ENCODE data around the gene NCF2.

NCF2 gene

DNA sequence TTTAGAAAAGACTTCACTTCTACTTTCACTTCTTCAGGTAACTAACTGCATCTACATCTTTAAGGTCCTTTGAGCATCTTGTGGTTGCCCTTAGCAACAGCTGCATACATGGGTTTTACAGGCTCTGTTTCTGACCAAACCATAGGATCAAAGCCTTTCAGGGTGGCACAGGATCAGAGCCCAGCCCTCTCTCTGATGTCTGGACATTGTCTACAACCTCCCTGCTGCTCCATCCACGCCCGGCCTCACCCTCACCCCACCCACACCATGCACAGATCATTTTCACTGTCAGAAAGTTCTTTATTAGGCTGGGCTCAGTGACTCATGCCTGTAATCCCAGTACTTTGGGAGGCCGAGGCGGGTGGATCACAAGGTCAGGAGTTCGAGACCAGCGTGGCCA, 5.2 kb downstream of the NCF2 start:
- in situ Hi-C loops (cut with HindIII; ENCODE audit: low sequenced_read_pairs), result no loop called here

DNA sequence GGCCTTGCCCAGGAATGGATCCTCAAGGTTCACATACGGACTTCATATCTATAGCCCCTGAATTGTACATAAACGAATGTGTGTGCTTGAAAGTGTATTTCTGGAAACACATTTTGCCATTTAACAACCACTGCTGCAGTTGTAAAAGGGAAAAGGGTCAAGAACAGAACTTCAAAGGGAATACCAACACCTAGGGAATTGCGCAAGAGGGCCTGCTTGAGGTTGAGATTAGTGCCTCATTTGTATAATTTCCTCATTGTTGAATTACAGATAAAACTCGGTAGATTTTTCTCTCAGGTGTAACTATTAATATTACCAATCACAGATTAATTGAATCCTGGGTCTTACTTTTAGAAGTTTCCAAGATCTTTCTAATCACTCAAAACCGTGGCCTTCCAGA, 6.1 kb downstream of the NCF2 start:
- in situ Hi-C loops (cut with HindIII; ENCODE audit: low sequenced_read_pairs), result no loop called here

DNA sequence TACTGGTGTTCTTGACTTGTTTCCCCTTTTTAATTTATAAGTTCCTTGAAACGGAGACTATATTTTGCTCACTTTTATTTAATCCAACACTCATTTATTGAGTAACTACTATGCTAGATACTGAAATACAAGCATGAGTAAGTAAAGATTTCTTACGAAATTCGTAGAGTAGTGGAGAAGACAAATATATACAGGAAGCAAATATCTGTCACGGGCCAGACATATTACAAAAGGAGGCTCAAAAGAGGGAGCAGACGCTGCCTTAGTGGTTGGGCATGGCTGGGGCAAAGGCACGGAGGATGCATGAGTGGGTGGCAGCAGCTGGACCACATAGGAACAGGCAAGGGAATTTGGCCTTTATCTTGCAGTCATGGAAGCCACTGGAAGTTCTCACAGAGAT, 6.8 kb downstream of the NCF2 start:
- in situ Hi-C loops (cut with HindIII; ENCODE audit: low sequenced_read_pairs), result no loop called here

DNA sequence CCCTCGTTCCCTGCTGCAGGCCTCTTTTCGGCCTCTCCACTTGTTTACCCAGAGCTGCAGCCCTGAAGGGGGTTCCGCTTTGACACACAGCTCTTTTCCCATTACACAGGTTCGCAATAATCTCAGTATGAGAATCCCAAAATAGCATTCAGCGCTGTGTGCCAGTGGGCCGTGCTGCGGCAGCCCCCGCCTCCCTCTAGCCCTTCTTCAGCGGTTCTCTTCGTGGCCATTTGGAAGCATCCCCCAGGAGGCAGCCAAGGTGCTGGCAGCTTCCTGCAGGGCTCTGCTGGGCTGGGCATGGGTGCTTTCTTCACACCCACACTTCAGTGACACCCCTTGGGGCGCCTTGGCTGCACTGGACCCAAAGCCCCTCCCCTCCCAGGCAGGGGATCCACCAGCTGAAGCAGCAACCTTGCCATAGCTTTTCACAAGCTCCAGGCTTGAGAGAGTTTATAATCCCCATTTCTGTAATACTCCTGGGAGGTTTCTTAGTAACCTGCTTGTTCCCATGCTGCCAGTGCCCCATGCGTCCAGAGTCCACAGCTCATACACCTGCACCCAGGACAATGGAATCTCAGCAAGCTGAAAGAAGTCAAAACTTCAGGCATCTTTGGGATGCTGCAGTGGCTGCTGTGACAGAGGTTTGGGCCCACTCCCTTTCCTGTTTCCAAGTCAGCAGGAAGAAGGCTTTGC, 8.1 kb downstream of the NCF2 start:
- in situ Hi-C loops (cut with HindIII; ENCODE audit: low sequenced_read_pairs), result no loop called here

DNA sequence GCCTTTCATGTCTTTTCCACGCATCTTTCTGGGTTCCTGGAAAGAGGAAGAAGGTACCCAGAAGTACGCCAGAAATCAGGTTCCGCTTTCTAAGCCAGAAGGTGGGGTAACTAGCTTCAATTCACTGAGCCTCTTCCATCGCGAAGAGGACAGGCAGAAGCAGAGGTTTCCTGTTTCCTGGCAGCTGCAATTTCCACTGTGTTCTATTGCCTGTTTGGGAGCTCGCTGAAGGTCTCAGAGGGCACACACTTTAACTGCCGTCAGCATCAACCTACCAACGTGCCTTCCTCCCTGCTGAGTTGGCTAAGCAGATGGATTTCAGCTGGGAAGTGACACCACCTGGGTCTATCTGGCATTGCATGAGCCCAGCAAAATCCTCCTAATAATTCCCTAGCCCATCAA, 10.0 kb downstream of the NCF2 start:
- in situ Hi-C loops (cut with HindIII; ENCODE audit: low sequenced_read_pairs), result no loop called here

DNA sequence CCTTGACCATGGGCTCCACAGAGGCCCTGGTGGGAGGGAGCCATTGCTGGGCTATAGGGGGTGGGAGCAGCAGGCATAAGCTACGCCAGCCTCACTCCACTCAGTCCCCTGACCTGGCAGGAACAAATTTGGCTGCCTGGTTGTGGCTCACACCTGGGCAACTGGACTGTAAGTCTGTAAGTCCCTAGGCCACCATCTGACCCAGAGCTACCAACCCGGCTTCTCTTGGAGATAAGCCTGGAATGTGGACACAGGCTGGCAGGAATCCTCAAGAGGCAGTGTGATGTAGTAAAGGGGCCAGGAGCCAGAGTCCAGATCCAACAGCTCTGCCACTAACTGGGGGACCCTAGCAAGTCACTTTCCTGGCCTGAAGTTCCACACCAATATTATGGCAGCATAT, 11.4 kb downstream of the NCF2 start:
- in situ Hi-C loops (cut with HindIII; ENCODE audit: low sequenced_read_pairs), result no loop called here

DNA sequence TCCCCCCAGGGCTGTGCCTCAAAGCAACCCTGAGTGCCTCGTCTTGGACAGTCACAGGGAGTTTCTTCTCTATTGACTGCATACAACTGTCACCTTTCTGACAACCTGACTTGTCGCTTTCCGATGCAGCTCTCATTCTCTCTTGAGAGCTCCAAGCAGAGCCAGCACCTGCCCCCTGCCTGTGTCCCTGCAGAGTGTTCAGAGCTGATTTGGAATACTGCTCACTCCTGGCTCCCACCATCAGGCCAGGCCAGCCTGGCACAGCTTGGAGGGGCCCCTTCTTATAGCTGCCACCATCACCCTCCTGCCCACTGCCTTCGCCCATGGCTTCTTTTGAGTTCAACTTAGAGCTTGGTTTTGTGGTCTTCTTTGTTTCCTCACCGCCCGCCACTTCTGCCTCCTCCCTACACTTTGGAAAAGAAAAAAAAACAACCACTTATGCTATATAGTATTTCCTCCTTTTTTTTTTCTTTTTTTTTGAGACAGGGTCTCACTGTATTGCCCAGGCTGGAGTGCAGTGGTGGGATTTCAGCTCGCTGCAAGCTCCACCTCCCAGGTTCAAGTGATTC, 12.3 kb downstream of the NCF2 start:
- in situ Hi-C loops (cut with HindIII; ENCODE audit: low sequenced_read_pairs), result no loop called here

DNA sequence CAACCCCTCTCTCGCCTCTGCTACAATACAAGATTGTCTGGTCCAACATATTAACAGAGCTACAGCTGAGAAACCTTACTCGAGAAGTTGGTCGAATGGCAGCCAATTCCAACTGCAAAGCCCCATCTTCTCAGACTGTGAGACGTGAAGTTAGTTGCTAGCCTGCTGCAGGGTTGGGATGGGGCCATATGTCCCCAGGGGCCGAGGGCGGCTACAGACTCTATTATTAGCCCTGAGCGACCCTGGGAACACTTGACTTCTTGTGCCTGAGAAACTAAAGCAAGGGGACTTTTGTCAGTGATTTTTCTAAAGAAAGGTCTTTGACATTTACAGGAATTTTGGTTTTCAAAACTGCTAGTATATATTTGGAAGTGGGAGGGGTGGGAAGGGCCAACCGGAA, 13.7 kb downstream of the NCF2 start:
- in situ Hi-C loops (cut with HindIII; ENCODE audit: low sequenced_read_pairs), result no loop called here

DNA sequence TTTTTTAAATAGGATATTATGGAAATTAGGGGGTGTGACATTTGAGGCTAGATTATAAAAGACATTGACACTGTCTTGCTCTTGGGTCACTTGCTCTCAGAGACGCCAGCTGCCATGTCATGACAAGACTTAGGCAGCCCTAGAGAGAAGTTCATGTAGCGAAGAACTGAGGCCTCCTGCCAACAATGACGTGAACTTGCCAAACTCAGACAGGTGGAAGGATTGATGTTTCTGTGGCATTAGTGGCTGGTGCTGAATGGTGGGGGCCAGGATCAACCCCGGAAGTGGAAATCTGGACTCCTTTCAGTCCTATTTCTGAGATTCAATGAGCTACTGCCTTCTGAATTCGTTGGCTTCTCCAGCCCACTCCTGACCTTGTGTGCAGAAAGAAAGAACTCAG, 14.7 kb downstream of the NCF2 start:
- in situ Hi-C loops (cut with HindIII; ENCODE audit: low sequenced_read_pairs), result no loop called here

DNA sequence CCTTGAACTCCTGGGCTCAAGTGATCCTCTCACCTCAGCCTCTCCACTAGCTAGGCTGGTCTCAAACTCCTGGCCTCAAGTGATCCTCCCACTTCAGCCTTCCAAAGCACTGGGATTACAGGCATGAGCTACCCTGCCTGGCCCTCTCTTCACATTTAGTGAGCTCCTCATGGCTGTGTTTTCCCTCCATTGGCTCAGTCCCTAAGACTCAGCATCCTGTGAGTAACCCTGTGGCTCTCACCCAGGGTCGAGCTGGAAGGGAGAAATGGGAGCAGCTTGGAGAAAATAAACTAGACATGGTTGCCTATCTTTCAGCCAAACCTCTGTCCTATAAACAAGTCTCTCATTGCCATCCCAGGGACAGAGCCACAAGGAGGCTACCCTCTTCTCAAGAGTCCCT, 17.5 kb downstream of the NCF2 start:
- in situ Hi-C loops (cut with HindIII; ENCODE audit: low sequenced_read_pairs), result no loop called here

DNA sequence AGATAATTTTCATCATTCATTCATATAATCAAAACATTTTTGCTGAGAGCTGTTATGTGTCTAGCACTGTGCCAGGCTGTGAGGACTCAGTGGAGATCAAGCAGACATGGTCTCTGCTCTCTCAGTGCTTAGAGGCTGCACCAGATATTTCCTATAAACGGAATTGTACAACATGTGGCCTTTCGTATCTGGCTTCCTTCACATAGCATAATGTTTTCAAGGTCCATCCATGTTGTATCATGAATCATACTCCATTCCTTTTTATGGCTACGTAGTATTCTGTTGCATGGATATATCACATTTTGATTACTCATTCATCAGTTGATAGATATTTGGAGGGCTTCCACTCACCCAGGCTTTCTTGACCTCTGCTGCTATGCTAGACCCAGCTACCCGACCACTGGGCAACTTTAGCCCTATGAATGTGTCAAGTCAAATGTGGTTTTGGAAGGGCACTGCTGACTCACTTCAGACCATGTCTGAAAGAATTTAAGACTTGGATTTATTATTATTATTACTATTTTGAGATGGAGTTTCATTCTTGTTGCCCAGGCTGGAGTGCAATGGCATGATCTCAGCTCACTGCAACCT, 18.5 kb downstream of the NCF2 start:
- in situ Hi-C loops (cut with HindIII; ENCODE audit: low sequenced_read_pairs), result no loop called here

DNA sequence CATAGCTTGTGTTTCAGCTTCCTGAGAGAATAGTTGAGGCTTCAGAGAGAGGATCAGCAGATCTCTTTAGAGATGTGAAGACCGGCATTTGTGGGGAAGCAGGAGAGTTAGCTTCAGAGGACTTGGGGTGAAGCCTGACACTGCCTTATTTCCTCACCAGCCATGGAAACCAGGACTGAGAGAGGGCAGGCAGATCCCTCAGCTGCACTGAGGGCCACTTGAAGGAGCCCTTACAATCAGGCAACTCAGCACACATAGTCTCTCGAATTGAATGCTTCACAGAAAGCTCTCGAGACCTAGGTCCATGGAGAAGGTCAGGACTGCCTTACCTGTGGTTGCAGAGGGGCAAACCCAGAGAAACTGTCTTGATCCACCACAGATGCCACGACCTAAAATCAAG, 19.8 kb downstream of the NCF2 start:
- in situ Hi-C loops (cut with HindIII; ENCODE audit: low sequenced_read_pairs), result no loop called here

DNA sequence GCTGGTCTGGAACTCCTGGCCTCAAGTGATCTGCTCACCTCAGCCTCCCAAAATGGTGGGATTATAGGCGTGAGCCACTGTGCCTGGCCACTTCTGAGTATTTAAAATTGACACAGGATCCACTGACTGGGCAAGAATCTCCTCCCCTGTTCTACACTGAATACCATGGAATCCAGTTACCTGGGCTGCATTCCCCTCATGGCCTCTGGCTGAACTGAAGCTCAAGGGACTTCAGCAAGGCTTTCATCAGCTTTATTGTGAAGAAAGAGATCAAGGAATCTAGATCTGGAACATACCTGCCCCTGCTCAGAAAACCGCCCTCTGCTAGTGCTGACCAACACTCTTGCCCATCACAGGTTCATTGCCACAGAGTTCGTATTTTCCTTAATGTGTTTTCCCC, 20.5 kb downstream of the NCF2 start:
- in situ Hi-C loops (cut with HindIII; ENCODE audit: low sequenced_read_pairs), result no loop called here

DNA sequence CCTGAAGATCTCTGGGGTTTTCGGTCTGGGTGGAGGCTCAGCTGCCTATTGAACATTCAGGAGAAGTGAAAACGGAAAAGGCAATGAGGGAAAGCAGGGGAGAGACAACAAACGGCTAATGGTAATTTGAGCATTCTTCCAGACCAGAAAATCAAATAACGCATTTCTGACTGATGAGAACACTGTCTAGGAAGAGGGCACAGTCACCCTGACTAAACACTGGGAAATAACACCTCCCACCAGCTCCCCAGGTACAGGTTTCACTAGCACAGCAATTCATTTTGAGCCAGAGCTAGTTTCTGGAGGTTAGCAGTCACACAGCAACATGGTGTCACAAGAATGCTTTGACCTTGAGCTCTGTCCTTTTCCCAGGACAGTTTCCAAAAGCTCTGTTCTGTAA, 21.1 kb downstream of the NCF2 start:
- in situ Hi-C loops (cut with HindIII; ENCODE audit: low sequenced_read_pairs), result no loop called here

DNA sequence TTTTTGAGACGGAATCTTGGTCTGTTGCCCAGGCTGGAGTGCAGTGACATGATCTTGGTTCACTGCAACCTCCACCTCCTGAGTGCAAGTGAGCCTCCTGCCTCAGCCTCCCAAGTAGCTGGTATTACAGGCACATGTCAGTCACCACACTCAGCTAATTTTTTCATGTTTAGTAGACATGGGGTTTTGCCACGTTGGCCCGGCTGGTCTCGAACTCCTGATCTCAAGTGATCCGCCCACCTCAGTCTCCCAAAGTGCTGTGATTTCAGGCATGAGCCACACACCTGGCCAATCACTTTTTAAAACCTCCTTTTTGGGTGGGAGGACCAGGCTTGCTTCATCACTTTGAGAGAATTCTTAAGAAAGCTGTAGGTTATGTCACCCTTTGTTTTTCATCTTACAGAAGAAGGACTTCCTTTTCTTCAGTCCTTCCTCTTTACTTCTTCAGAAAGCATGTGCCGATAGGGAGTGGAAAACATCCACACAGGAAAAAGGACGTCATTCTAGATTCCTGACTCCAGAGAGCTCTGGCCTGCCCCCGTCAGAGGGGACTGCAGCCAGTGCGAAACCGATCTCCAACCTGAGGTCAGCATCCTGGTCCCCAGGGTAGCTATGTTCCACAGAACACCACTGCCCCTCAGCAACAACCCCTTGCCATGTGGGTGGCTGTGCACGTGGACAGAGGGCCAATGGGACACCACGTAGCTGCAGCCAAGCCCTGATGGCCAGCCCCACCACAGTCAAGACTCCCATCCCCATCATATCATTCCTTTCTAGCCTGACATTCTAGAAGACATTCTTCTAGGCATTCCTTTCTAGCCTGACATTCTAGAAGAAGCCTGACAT, 21.9 kb downstream of the NCF2 start:
- in situ Hi-C loops (cut with HindIII; ENCODE audit: low sequenced_read_pairs), result no loop called here

DNA sequence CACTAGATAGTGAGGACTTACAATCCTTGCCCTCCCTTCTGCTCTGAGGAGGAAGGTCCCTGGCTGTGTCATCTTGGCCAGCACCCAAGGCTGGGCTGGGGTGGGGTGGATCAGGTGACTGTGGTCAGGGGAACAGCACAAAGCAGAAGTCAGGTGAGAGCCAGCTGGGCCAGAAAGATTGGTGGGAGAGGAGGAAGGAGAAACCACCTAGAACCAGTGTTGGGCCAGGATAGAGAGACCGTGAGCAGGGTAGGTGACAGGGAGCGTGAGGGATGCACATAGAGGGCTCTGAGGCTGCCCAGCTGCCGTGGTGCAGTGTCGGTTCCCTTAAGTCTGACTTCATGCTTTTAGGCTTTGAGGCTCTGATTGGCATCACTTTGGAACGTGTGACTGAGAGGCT, 22.7 kb downstream of the NCF2 start:
- in situ Hi-C loops (cut with HindIII; ENCODE audit: low sequenced_read_pairs), result no loop called here

DNA sequence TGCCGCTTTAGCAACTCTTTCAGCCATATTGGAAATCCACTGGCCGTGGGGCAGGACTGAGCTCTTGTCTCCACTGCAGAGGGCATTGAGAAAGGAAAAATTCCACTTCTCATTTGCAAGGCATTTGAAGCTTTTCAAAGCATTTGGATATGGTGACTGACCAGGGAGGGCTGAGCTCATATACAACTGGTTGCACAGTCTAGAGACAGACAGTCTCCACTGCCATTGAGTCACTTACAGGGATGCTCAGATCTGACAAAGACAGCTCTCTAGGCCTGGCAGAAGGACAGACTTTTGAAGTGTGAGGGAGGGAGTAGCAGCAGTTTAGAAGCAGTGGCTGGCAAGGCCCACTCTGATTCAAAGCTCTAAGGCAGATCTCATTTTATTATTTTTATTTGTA, 24.2 kb downstream of the NCF2 start:
- in situ Hi-C loops (cut with HindIII; ENCODE audit: low sequenced_read_pairs), result no loop called here

DNA sequence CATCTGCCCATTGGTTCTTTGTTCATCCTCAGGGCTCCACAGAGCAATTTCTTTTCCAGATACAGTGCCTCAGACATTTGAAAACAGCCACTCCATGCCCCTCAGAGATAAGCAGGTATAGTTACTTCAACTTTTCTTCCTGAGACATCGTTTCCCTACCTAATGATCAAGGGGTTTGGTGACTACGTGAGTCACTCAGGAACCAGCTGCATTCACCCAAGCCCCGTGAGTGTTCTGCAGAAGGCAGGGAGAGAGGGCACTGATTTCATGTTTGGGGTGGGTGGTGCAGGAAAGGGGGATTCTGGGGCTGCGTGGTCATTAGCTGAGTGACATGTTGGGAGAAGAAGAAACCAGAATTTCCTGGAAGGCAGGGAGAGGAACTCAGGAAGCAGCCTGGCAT, 25.0 kb downstream of the NCF2 start:
- in situ Hi-C loops (cut with HindIII; ENCODE audit: low sequenced_read_pairs), result no loop called here

DNA sequence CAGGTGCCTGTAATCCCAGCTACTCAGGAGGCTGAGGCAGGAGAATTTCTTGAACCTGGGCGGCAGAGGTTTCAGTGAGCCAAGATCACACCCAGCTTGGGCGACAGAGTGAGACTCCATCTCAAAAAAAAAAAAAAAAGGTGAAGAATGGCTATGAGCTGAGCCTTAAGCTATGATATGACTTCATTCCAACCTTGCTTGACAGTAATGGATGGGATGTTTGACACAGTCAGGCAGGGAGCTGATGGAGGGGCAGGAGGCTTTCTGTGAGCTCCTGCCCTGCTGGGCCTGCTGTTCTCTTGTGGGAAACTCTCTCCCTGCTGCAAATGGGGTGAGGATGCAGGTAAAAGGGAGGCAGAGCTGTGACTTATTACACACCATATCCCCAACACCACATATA, 27.6 kb downstream of the NCF2 start:
- in situ Hi-C loops (cut with HindIII; ENCODE audit: low sequenced_read_pairs), result no loop called here

DNA sequence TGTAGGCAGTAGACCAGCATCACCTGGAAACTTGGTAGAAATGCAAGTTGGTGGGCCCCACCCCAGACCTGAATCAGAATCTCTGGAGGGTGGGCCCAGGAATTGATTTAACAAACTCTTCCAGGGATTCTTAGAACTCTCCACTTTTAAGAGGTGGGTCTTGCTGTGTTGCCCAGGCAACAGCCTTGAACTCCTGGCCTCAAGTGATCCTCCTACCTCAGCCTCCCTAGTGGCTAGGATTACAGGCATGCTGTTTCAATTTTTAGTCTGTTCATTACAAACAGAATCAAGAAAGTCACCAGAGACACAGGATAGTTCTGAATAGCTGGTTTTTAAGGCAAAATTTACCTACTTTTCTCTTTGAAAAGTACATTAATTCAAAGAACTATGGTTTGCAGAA, 31.2 kb downstream of the NCF2 start:
- in situ Hi-C loops (cut with HindIII; ENCODE audit: low sequenced_read_pairs), result no loop called here

DNA sequence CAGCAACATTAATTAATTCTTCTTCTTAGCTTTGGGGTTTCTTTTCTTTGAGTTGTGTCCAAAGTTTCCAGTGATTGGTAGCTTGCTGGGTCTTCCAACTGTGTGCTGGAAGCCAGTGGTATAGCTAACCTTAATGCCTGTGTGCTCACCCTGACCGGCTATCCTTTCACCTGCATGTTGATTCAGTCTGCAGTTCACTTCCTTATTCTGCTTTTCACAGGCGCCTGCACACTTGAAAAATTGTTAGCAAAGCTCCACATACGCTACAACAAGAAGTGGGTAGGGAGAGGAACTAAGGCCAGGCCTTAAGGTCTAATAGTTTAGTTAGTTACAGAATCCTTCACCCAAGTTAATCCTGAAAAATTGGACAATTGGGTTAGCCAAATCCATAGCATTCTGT, 35.7 kb downstream of the NCF2 start:
- in situ Hi-C loops (cut with HindIII; ENCODE audit: low sequenced_read_pairs), result no loop called here

DNA sequence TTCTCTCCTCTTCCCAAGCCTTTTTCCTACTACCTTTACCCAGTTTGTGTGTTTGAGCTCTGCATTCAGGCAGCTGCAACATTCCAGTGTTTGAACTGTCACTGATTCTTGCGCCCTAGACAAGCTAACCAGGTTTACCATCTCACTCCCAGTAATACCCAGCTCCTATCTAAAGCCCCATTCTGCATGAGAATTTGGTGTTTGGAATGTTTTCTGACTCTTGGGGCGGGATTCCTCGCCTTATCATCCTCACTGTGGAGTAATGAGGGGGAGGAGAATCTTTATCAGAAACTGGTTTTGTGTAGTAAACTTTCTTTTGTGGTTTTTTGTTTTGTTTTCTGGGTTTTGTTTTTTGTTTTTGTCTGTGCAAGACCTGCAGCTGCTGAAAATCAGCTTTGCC, 36.5 kb downstream of the NCF2 start:
- in situ Hi-C loops (cut with HindIII; ENCODE audit: low sequenced_read_pairs), result no loop called here
